ENCODE results near the gene LRIT2. TPM values are rescaled to one million over a fixed set of nuclear protein-coding genes. Genes with fewer than 3 reads are reported as not detected.

Gene LRIT2
- total RNA-seq, 1 experiment from 2014 or later = not detected

DNA sequence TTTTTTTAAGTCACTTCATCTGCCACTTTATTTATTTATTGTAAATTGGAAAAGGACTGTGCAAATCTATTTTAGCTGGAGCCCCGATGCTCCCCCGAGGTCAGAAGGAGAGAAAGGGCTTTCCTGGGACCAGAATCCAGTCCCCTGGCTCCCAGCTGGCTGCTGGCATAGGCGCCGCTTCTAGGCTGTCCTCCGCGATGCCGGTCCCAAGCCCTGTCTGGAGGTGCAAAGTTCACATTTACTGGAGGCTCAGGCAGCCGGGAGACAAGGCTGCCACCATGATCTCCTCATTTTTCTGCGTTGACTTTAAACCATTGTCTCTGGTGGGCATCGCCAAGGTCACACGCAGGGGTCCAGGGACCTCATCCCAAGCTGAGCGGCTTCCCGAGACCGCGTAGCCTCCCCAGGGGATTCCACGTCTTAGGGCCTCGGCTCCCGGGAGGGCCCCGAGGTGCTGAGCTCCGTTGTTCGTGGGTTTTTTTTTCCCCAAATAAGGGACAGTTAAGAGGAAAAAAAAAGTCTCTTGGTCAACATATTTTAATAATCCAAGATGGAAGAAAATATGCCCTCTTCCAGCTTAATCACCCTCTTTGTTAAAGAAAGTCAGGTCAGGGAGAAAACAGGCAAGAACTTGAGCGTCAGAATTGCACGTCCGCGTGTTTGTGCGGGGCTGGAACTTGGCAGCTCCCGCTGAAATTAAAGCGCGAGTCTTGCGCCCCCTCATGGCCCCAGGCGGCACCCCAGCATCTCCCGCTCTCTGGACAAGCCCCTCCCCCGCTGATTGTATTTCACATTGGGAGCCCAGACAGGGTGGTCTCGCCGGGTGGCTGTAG is 31.4 kb upstream of the LRIT2 start:
- H3K9me3 Mint-ChIP-seq = no peaks in the 10 kb centered on the region
- Histone ChIP-seq H4K91ac (ENCODE audit: insufficient read length, low read depth, low read length) (no peak overlapping the region), H2BK12ac (ENCODE audit: insufficient read length, low read depth, low read length) (no peak overlapping the region), H4K8ac (replicated peaks; ENCODE audit: insufficient read length, low read depth, low read length) (no peak overlapping the region), H3K18ac (ENCODE audit: insufficient read length, low read depth, low read length) (no peak overlapping the region), H3K4me1 (ENCODE audit: insufficient read depth, low read length) (no peaks in the 10 kb centered on the region), H3K9ac (ENCODE audit: extremely low read depth, insufficient read length, low read length) (no peak overlapping the region), H3K9me3 (ENCODE audit: control insufficient read depth, low read depth, low read length) (no peaks in the 10 kb centered on the region), H3K4me2 (ENCODE audit: insufficient read depth, insufficient read length, low read length) (no peak overlapping the region), H3K14ac (ENCODE audit: insufficient read depth, low read length) (no peak overlapping the region; the same call in 1 of the 2 replicates), H3K27me3 (ENCODE audit: insufficient read depth, low read length) (no peaks in the 10 kb centered on the region; the same call in 1 of the 2 replicates), H2BK120ac (ENCODE audit: low read depth, low read length, poor library complexity, severe bottlenecking) (no peak overlapping the region), H4K5ac (ENCODE audit: insufficient read length, low read depth, low read length) (no peak overlapping the region), H3K23me2 (ENCODE audit: insufficient read length, low read depth, low read length, poor library complexity, severe bottlenecking) (no peaks in the 10 kb centered on the region), H3T11ph (ENCODE audit: low read length) (no peak overlapping the region), H2BK5ac (ENCODE audit: insufficient read length, low read length) (no peak overlapping the region), H2AFZ (ENCODE audit: low read length) (no peak overlapping the region), H3K56ac (ENCODE audit: insufficient read length, low read depth, low read length) (no peak overlapping the region), H2AK5ac (ENCODE audit: insufficient read length, low read length) (no peak overlapping the region), H3K27ac (ENCODE audit: insufficient read length, low read depth, low read length) (no peak overlapping the region), H3K79me2 (ENCODE audit: insufficient read depth, low read length) (no peaks in the 10 kb centered on the region), H4K20me1 (ENCODE audit: control insufficient read depth, insufficient read depth, insufficient read length) (no peaks in the 10 kb centered on the region), H3K23ac (ENCODE audit: insufficient read length, low read depth, low read length) (no peak overlapping the region), H2BK15ac (ENCODE audit: low read depth, low read length) (no peak overlapping the region), H3K79me1 (ENCODE audit: insufficient read depth, low read depth, low read length, poor library complexity, severe bottlenecking) (no peaks in the 10 kb centered on the region), H2BK20ac (ENCODE audit: low read depth, low read length, poor library complexity, severe bottlenecking) (no peak overlapping the region), H3K4ac (ENCODE audit: low read depth, low read length) (no peak overlapping the region)
- peaks cover 39% of the 10 kb centered on the region for H3K27me3 Mint-ChIP-seq (ENCODE audit: low read depth)
- no peaks in the 10 kb centered on the region for H3K36me3 Mint-ChIP-seq (ENCODE audit: insufficient read depth in 1 of 3, low read depth in 3 of 3)
- H3K4me3 Mint-ChIP-seq = no peak overlapping the region
- no CpG with 5 or more reads among the region's 35 CpGs for WGBS (ENCODE audit: extremely low coverage, insufficient read length, low lambda C conversion rate)
- H3K27ac Mint-ChIP-seq = peak overlapping the region in 1 of 3 experiments; percentile 84; a peak in 1 of 7 replicates
- TF ChIP-seq, protein P1, sequence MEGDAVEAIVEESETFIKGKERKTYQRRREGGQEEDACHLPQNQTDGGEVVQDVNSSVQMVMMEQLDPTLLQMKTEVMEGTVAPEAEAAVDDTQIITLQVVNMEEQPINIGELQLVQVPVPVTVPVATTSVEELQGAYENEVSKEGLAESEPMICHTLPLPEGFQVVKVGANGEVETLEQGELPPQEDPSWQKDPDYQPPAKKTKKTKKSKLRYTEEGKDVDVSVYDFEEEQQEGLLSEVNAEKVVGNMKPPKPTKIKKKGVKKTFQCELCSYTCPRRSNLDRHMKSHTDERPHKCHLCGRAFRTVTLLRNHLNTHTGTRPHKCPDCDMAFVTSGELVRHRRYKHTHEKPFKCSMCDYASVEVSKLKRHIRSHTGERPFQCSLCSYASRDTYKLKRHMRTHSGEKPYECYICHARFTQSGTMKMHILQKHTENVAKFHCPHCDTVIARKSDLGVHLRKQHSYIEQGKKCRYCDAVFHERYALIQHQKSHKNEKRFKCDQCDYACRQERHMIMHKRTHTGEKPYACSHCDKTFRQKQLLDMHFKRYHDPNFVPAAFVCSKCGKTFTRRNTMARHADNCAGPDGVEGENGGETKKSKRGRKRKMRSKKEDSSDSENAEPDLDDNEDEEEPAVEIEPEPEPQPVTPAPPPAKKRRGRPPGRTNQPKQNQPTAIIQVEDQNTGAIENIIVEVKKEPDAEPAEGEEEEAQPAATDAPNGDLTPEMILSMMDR (conservative IDR thresholded peaks at IDR 0.05) = peak; percentile 90
- peaks cover 2 to 3% of the 10 kb centered on the region in 2 experiments; a peak in 2 of 4 replicates for H3K4me1 Mint-ChIP-seq
- peak; percentile 82 for DNase-seq

Measured in H9 (cell line).